Measurements from ENCODE around the gene ZNF865.

DNA sequence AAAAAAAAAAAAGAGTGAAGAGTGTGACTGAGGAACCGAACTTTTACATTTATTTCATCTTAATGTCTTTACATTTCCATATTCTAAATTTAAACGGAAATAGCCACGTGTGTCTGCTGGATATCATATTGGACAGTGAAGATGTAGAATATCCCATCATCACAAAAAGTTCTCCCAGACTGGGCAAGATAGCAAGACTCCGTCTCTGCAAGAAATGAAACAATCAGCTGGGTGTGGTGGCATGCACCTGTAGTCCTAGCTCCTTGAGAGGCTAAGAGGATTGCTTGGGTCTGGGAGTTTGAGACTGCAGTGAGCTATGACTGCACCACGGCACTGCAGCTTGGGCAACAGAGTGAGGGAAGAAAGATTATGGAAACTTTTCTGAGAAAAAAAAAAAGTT lies 28.7 kb upstream of the ZNF865 start:
- TF ChIP-seq, protein P1, sequence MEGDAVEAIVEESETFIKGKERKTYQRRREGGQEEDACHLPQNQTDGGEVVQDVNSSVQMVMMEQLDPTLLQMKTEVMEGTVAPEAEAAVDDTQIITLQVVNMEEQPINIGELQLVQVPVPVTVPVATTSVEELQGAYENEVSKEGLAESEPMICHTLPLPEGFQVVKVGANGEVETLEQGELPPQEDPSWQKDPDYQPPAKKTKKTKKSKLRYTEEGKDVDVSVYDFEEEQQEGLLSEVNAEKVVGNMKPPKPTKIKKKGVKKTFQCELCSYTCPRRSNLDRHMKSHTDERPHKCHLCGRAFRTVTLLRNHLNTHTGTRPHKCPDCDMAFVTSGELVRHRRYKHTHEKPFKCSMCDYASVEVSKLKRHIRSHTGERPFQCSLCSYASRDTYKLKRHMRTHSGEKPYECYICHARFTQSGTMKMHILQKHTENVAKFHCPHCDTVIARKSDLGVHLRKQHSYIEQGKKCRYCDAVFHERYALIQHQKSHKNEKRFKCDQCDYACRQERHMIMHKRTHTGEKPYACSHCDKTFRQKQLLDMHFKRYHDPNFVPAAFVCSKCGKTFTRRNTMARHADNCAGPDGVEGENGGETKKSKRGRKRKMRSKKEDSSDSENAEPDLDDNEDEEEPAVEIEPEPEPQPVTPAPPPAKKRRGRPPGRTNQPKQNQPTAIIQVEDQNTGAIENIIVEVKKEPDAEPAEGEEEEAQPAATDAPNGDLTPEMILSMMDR (IDR thresholded peaks at IDR 0.05) = no peak
- TF ChIP-seq POLR2AphosphoS5 (IDR thresholded peaks at IDR 0.05) (no peak), POLR2A (IDR thresholded peaks at IDR 0.05; ENCODE audit: low read depth) (no peak)
